GM04503 (cell line): ENCODE measurements around the gene SLC50A1.
A peak's percentile ranks its signal among the peaks of the same experiment; 100 is the strongest.
"Not testable (repeated sequence)": the region's sequence is repeated elsewhere in the genome, so short reads cannot be mapped to it uniquely, and the experiment has no call there.

Source experiments
- DNase-seq: peaks from one replicate; pipeline ENCODE4 v3.0.0-alpha.2; 2012; ENCODE audit warnings: low read depth

The SLC50A1 gene

GRCh38 chr1:155136748-155137147 is 1.1 kb downstream of the SLC50A1 start:
- DNase-seq: no peak

GRCh38 chr1:155137154-155137949 is 1.7 kb downstream of the SLC50A1 start:
- no peak for DNase-seq

GRCh38 chr1:155139895-155140629 is 4.4 kb downstream of the SLC50A1 start, which contains the start of gene DPM3:
TSS of gene DPM3 (minus strand) at chr1:155140531. CDS start at chr1:155140240, 291 bp downstream.
- DNase-seq: no peak

GRCh38 chr1:155140630-155140953 is 4.9 kb downstream of the SLC50A1 start:
- DNase-seq: no peak

GRCh38 chr1:155141749-155142148 is 6.1 kb downstream of the SLC50A1 start:
- no peak for DNase-seq

- DNase-seq: no peak
Observed at GRCh38 chr1:155145491-155145890, 9.8 kb downstream of the SLC50A1 start.

GRCh38 chr1:155155996-155156643 is 20.5 kb downstream of the SLC50A1 start:
- not testable (repeated sequence) for DNase-seq

- no peak for DNase-seq
Observed at GRCh38 chr1:155158991-155159390, 23.3 kb downstream of the SLC50A1 start.

GRCh38 chr1:155160128-155160527 is 24.5 kb downstream of the SLC50A1 start:
- no peak for DNase-seq

- DNase-seq: not testable (repeated sequence)
Observed at GRCh38 chr1:155162631-155163030, 27.0 kb downstream of the SLC50A1 start.

- DNase-seq: not testable (repeated sequence)
Observed at GRCh38 chr1:155163785-155164184, 28.1 kb downstream of the SLC50A1 start.

- not testable (repeated sequence) for DNase-seq
Observed at GRCh38 chr1:155164625-155165024, 29.0 kb downstream of the SLC50A1 start.

- no peak for DNase-seq
Observed at GRCh38 chr1:155166051-155166470, 30.4 kb downstream of the SLC50A1 start.

GRCh38 chr1:155166471-155167165 is 31.0 kb downstream of the SLC50A1 start:
- no peak for DNase-seq

- DNase-seq: peak; percentile 18
Observed at GRCh38 chr1:155167166-155168104, 31.8 kb downstream of the SLC50A1 start.

- not testable (repeated sequence) for DNase-seq
Observed at GRCh38 chr1:155168105-155168445, 32.4 kb downstream of the SLC50A1 start.

GRCh38 chr1:155168456-155169210 is 33.0 kb downstream of the SLC50A1 start:
- DNase-seq: no peak

GRCh38 chr1:155169541-155169940 is 33.9 kb downstream of the SLC50A1 start:
- no peak for DNase-seq

- DNase-seq: no peak
Observed at GRCh38 chr1:155170101-155170785, 34.6 kb downstream of the SLC50A1 start.

GRCh38 chr1:155170806-155171205 is 35.2 kb downstream of the SLC50A1 start:
- DNase-seq: no peak
